ENCODE data around the gene NOTCH1. TPM values are rescaled to one million over a fixed set of nuclear protein-coding genes. Genes with fewer than 3 reads are reported as not detected.

NOTCH1 gene
- total RNA-seq, 6 experiments from 2014 or later = 12.1 to 17.1 (median 14.7) TPM

GRCh38 chr9:136589766-136590763 is 44.2 kb upstream of the NOTCH1 start:
- Mint-ChIP-seq H3K4me1 (ENCODE audit: low read depth) (no peaks in the 10 kb centered on the region; the same call in 1 of the 2 replicates), H3K36me3 (ENCODE audit: low read depth) (no peaks in the 10 kb centered on the region), H3K27me3 (ENCODE audit: insufficient read depth) (peaks cover 28% of the 10 kb centered on the region), H3K4me3 (no peak overlapping the region), H3K27ac (no peak overlapping the region), H3K9me3 (no peaks in the 10 kb centered on the region)
- no peak for DNase-seq
- TF ChIP-seq CTCF (IDR thresholded peaks at IDR 0.05) = no peak

- no peaks in the 10 kb centered on the region for H3K36me3 Mint-ChIP-seq (ENCODE audit: low read depth)
- no peaks in the 10 kb centered on the region for H3K9me3 Mint-ChIP-seq
- no peak for DNase-seq
- TF ChIP-seq CTCF (IDR thresholded peaks at IDR 0.05) = no peak
- no peaks in the 10 kb centered on the region; the same call in 1 of the 2 replicates for H3K4me1 Mint-ChIP-seq (ENCODE audit: low read depth)
- H3K27ac Mint-ChIP-seq = no peak overlapping the region
- peaks cover 28% of the 10 kb centered on the region for H3K27me3 Mint-ChIP-seq (ENCODE audit: insufficient read depth)
- H3K4me3 Mint-ChIP-seq = no peak overlapping the region
These were observed 43.0 kb upstream of the NOTCH1 start for GRCh38 chr9:136588663-136589464.

GRCh38 chr9:136587944-136588662 is 42.3 kb upstream of the NOTCH1 start:
- TF ChIP-seq CTCF (IDR thresholded peaks at IDR 0.05) = no peak
- no peak for DNase-seq
- Mint-ChIP-seq H3K9me3 (no peaks in the 10 kb centered on the region), H3K4me1 (ENCODE audit: low read depth) (no peaks in the 10 kb centered on the region; the same call in 1 of the 2 replicates), H3K27me3 (ENCODE audit: insufficient read depth) (peaks cover 21% of the 10 kb centered on the region), H3K27ac (no peak overlapping the region), H3K4me3 (no peak overlapping the region), H3K36me3 (ENCODE audit: low read depth) (no peaks in the 10 kb centered on the region)

GRCh38 chr9:136587145-136587943 is 41.5 kb upstream of the NOTCH1 start:
- Mint-ChIP-seq H3K9me3 (no peaks in the 10 kb centered on the region), H3K36me3 (ENCODE audit: low read depth) (no peaks in the 10 kb centered on the region), H3K4me1 (ENCODE audit: low read depth) (no peaks in the 10 kb centered on the region; the same call in 1 of the 2 replicates), H3K27ac (no peak overlapping the region), H3K27me3 (ENCODE audit: insufficient read depth) (peaks cover 18% of the 10 kb centered on the region), H3K4me3 (no peak overlapping the region)
- DNase-seq = no peak
- TF ChIP-seq CTCF (IDR thresholded peaks at IDR 0.05) = no peak

Measured in HFFc6 (cell line).